Kidney epithelial cell (primary cell): ENCODE measurements around the gene HOXB7. TPM values are rescaled to one million over a fixed set of nuclear protein-coding genes. Genes with fewer than 3 reads are reported as not detected.

Source experiments
- DNase-seq: peaks from one replicate; pipeline ENCODE4 v3.0.0-alpha.2; 2010; ENCODE audit warnings: low read depth
- H3K27me3 ChIP-seq: 2 replicates; pipeline ENCODE4 v1.6.0; 2011; ENCODE audit warnings: low read length; ENCODE audit not compliant: control insufficient read depth, insufficient read depth
- H3K36me3 ChIP-seq: 2 replicates; pipeline ENCODE4 v1.5.1; 2011; ENCODE audit warnings: low read length; ENCODE audit not compliant: control insufficient read depth, insufficient read depth
- H3K4me3 ChIP-seq: 2 replicates; pipeline ENCODE4 v1.5.1; 2011; ENCODE audit warnings: low read depth, mild to moderate bottlenecking, control low read depth, low read length
- CTCF ChIP-seq: IDR thresholded peaks from 2 replicates; pipeline ENCODE4 v1.5.1; 2011; ENCODE audit warnings: mild to moderate bottlenecking, moderate library complexity, low read length, control low read depth, inconsistent platforms; ENCODE audit not compliant: insufficient read depth, poor library complexity, severe bottlenecking
- total RNA-seq: library from RNA; depleted of rRNA; stranded (reverse); fragments of >200 nt; gene quantifications from 2 replicates; pipeline ENCODE4 v1.2.3, GENCODE V29; 2015

The HOXB7 gene
- total RNA-seq, 1 donor from 2014 or later, result 27.2 TPM

DNA sequence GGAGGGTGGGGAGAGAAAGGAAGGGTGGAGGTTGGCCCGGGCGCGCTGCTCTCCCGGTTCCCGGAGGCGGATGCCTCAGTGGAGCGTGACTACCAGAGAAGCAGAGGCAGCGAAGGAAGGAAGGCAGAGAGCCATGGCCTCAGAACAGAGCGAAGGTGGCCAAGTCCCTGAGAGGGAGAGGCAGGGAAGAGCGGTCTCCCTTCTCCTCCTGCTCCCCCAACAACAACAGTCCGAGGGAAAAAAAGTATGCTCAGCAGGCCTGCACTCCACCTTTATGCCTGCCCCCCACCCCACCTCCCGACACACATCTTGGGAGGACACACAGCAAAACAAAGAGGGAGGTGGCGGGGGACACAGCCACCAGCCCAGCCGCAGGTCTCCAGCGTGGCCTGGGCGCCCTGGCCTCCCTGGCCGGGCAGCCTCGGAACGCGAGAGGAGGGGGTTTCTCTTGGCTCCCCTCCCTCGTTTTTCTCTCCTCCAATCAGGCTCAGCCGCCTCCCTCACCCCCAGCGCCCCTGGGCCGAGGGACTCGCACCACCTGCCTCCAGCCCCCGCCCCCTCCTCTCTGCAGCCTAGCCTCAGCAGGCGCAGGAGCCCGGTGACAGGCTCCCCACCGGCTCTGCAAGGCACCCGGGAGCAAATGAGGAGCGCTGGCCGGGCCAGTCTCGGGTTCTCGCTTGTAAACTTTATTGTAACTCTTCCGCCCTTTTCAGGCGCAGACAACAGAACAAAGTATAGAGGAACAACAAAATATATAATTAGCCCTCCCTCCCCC is 1.1 kb upstream of the HOXB7 start:
- DNase-seq, result no peak
- TF ChIP-seq CTCF, result no peak
- no peaks in the 10 kb centered on the region for H3K27me3 ChIP-seq
- peak overlapping the region; percentile 73 for H3K4me3 ChIP-seq
- H3K36me3 ChIP-seq, result peaks cover 1% of the 10 kb centered on the region

GRCh38 chr17:48611213-48611612 is 396 bp upstream of the HOXB7 start:
- no peak for TF ChIP-seq CTCF
- DNase-seq, result no peak
- peak overlapping the region; percentile 73 for H3K4me3 ChIP-seq

GRCh38 chr17:48609759-48610281 is 997 bp downstream of the HOXB7 start:
- H3K27me3 ChIP-seq, result no peaks in the 10 kb centered on the region
- DNase-seq, result no peak
- peak overlapping the region; percentile 73 for H3K4me3 ChIP-seq
- TF ChIP-seq CTCF, result no peak
- peaks cover 1% of the 10 kb centered on the region for H3K36me3 ChIP-seq

More at GRCh38 chr17:48611213-48611612, 396 bp upstream of the HOXB7 start:
- Histone ChIP-seq H3K27me3 (no peaks in the 10 kb centered on the region), H3K36me3 (peaks cover 1% of the 10 kb centered on the region)

- no peaks in the 10 kb centered on the region for H3K27me3 ChIP-seq
- no peak for DNase-seq
- peaks cover 1% of the 10 kb centered on the region for H3K36me3 ChIP-seq
- H3K4me3 ChIP-seq, result peak overlapping the region; percentile 73
- TF ChIP-seq CTCF, result no peak
These were observed 1.8 kb downstream of the HOXB7 start for GRCh38 chr17:48609033-48609432.

DNA sequence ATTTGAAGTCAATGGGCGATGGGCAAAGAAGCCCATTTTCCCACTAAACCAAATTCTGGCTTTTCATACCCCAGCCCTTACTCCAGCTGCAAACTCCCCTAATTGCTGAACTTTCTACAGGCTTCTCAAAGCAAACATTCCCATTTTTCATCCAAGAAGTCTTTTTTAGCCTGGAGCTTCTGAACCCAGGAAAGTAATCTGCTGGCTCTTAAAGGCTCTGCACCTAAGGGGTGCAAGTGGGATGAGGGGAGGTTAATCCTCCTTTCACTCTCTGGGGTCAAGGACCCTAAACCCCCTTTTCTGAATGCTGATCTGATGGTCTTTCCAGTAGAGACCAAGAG is 2.4 kb downstream of the HOXB7 start:
- no peak for DNase-seq
- H3K36me3 ChIP-seq, result peaks cover 1% of the 10 kb centered on the region
- H3K4me3 ChIP-seq, result peak overlapping the region; percentile 73
- no peaks in the 10 kb centered on the region for H3K27me3 ChIP-seq
- TF ChIP-seq CTCF, result no peak

GRCh38 chr17:48606892-48607614 is 3.8 kb downstream of the HOXB7 start:
- DNase-seq, result no peak
- Histone ChIP-seq H3K4me3 (peak overlapping the region; percentile 92), H3K27me3 (no peaks in the 10 kb centered on the region), H3K36me3 (peaks cover 1% of the 10 kb centered on the region)
- TF ChIP-seq CTCF, result no peak
